HG02970 (cell line): Measurements from ENCODE around the gene CT47A7.
"Not testable (repeated sequence)": the region's sequence is repeated elsewhere in the genome, so short reads cannot be mapped to it uniquely, and the experiment has no call there.

ENCODE experiments used
- ATAC-seq: cut with Tn5 transposase; IDR thresholded peaks from one replicate; pipeline ENCODE4 v1.9.1; 2021; ENCODE audit warnings: mild to moderate bottlenecking, moderate library complexity, moderate number of reproducible peaks; ENCODE audit not compliant: unreplicated experiment, low FRiP score

Gene CT47A7

GRCh38 chrX:120956500-120956899 is at the start of gene CT47A7:
Gene CT47A7, minus strand, starts transcription at chrX:120956600. Its CDS starts 255 bp downstream, at chrX:120956345.
- not testable (repeated sequence) for ATAC-seq

GRCh38 chrX:121000589-121000988 is 44.2 kb upstream of the CT47A7 start:
- ATAC-seq: no peak

GRCh38 chrX:120999413-120999812 is 43.0 kb upstream of the CT47A7 start:
- ATAC-seq: no peak

GRCh38 chrX:120985660-120986059 is 29.3 kb upstream of the CT47A7 start, which contains the start of gene CT47A1:
Gene CT47A1, minus strand, starts transcription at chrX:120985760. Its CDS starts 231 bp downstream, at chrX:120985529.
- not testable (repeated sequence) for ATAC-seq
